ENCODE data around the gene WDR1. TPM values are rescaled to one million over a fixed set of nuclear protein-coding genes. Genes with fewer than 3 reads are reported as not detected.
"Not testable (repeated sequence)": the region's sequence is repeated elsewhere in the genome, so short reads cannot be mapped to it uniquely, and the experiment has no call there.

The WDR1 gene
- total and polyA plus RNA-seq, 4 experiments from 2014 or later = 295 to 348 (median 318) TPM

- DNase-seq = no peak
- no peak overlapping the region for H3K4me3 ChIP-seq (ENCODE audit: low read length in 2 of 2)
- no peaks in the 10 kb centered on the region for H3K4me1 Mint-ChIP-seq
- no peaks in the 10 kb centered on the region for H3K9me3 ChIP-seq (ENCODE audit: control insufficient read depth in 1 of 2, low read length in 2 of 2)
- no peaks in the 10 kb centered on the region for H3K9me3 Mint-ChIP-seq
- POLR2A ChIA-PET (ENCODE audit: partially characterized antibody) = no interaction called here
- H3K36me3 Mint-ChIP-seq = no peaks in the 10 kb centered on the region
- no peak overlapping the region for H3K27ac Mint-ChIP-seq
- H3K27me3 Mint-ChIP-seq = peaks cover 2 to 3% of the 10 kb centered on the region in 2 donors
- no peaks in the 10 kb centered on the region for H3K4me1 ChIP-seq (ENCODE audit: insufficient read depth, low read length)
- no peak overlapping the region for H3K27ac ChIP-seq (ENCODE audit: low read depth, low read length)
- CTCF ChIA-PET (ENCODE audit: partially characterized antibody) = interaction anchor here (0.8 kb wide), 1 partner anchor 24 kb away, joined by 3 read pairs; no protein-coding TSS in a partner anchor
- H3K36me3 ChIP-seq (ENCODE audit: insufficient read depth, low read length) = no peaks in the 10 kb centered on the region
- H3K4me3 Mint-ChIP-seq = no peak overlapping the region
- intact Hi-C loops (cut with micrococcal nuclease) = no loop called here
- no peaks in the 10 kb centered on the region for H3K27me3 ChIP-seq (ENCODE audit: insufficient read depth, low read length)
Observed at GRCh38 chr4:10134141-10134540, 17.5 kb upstream of the WDR1 start.

DNA sequence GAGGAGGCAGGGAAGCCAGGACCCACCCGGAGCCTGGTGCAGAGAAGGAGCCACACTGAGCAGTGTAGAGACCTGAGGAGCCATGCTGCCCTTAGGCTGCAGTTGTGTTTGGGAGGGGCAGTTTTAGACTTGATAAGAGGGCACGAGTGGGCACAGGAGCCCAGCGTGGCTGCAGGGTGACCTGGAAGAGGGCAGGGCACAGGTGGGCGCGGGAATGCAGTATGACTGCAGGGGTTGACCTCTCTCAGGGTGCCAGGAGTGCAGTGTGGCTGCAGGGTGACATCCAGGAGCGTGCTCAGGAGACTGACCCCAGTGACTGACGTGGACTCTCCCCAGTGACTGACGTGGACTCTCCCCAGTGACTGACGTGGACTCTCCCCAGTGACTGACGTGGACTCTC lies 14.6 kb upstream of the WDR1 start:
- Mint-ChIP-seq H3K36me3 (no peaks in the 10 kb centered on the region), H3K27ac (no peak overlapping the region), H3K27me3 (peaks cover 0 to 2% of the 10 kb centered on the region in 2 donors), H3K4me1 (no peaks in the 10 kb centered on the region), H3K4me3 (no peak overlapping the region), H3K9me3 (no peaks in the 10 kb centered on the region)
- Histone ChIP-seq H3K9me3 (ENCODE audit: control insufficient read depth in 1 of 2, low read length in 2 of 2) (no peaks in the 10 kb centered on the region), H3K36me3 (ENCODE audit: insufficient read depth, low read length) (no peaks in the 10 kb centered on the region), H3K4me1 (ENCODE audit: insufficient read depth, low read length) (no peaks in the 10 kb centered on the region), H3K27me3 (ENCODE audit: insufficient read depth, low read length) (no peaks in the 10 kb centered on the region), H3K27ac (ENCODE audit: low read depth, low read length) (no peak overlapping the region), H3K4me3 (ENCODE audit: low read length in 2 of 2) (no peak overlapping the region)
- ChIA-PET CTCF (ENCODE audit: partially characterized antibody) (interaction anchor here (1.5 kb wide), 1 partner anchor 13 kb away, joined by 3 read pairs; no protein-coding TSS in a partner anchor), POLR2A (ENCODE audit: partially characterized antibody) (no interaction called here)
- intact Hi-C loops (cut with micrococcal nuclease) = no loop called here
- no peak for DNase-seq

- CTCF ChIA-PET (ENCODE audit: partially characterized antibody) = interaction anchor here (1.0 to 1.5 kb wide), 2 partner anchors 11 to 12 kb away, joined by 3 read pairs; no protein-coding TSS in a partner anchor
- intact Hi-C loops (cut with micrococcal nuclease) = no loop called here
- Mint-ChIP-seq H3K9me3 (no peaks in the 10 kb centered on the region), H3K27ac (no peak overlapping the region), H3K4me3 (no peak overlapping the region), H3K27me3 (peaks cover 0 to 2% of the 10 kb centered on the region in 2 donors), H3K36me3 (no peaks in the 10 kb centered on the region), H3K4me1 (no peaks in the 10 kb centered on the region)
- no peaks in the 10 kb centered on the region for H3K4me1 ChIP-seq (ENCODE audit: insufficient read depth, low read length)
- no peak overlapping the region for H3K4me3 ChIP-seq (ENCODE audit: low read length in 2 of 2)
- H3K36me3 ChIP-seq (ENCODE audit: insufficient read depth, low read length) = no peaks in the 10 kb centered on the region
- DNase-seq = no peak
- POLR2A ChIA-PET (ENCODE audit: partially characterized antibody) = no interaction called here
- no peaks in the 10 kb centered on the region for H3K27me3 ChIP-seq (ENCODE audit: insufficient read depth, low read length)
- no peaks in the 10 kb centered on the region for H3K9me3 ChIP-seq (ENCODE audit: control insufficient read depth in 1 of 2, low read length in 2 of 2)
- no peak overlapping the region for H3K27ac ChIP-seq (ENCODE audit: low read depth, low read length)
Observed at GRCh38 chr4:10130178-10130888, 13.7 kb upstream of the WDR1 start.

GRCh38 chr4:10129196-10130177 lies 12.9 kb upstream of the WDR1 start:
- ChIA-PET POLR2A (ENCODE audit: partially characterized antibody) (interaction anchor here (0.9 kb wide), 1 partner anchor 12 kb away, joined by 3 read pairs; no protein-coding TSS in a partner anchor), CTCF (ENCODE audit: partially characterized antibody) (interaction anchor here (1.0 to 1.5 kb wide), 3 partner anchors 10 to 11 kb away, joined by 3 read pairs; no protein-coding TSS in a partner anchor)
- Histone ChIP-seq H3K4me1 (ENCODE audit: insufficient read depth, low read length) (peaks cover under 1% of the 10 kb centered on the region), H3K27me3 (ENCODE audit: insufficient read depth, low read length) (no peaks in the 10 kb centered on the region), H3K9me3 (ENCODE audit: control insufficient read depth in 1 of 2, low read length in 2 of 2) (no peaks in the 10 kb centered on the region), H3K4me3 (ENCODE audit: low read length in 2 of 2) (no peak overlapping the region), H3K27ac (ENCODE audit: low read depth, low read length) (no peak overlapping the region), H3K36me3 (ENCODE audit: insufficient read depth, low read length) (no peaks in the 10 kb centered on the region)
- intact Hi-C loops (cut with micrococcal nuclease) = no loop called here
- Mint-ChIP-seq H3K27me3 (peaks cover 0 to 2% of the 10 kb centered on the region in 2 donors), H3K27ac (no peak overlapping the region), H3K9me3 (no peaks in the 10 kb centered on the region), H3K36me3 (no peaks in the 10 kb centered on the region), H3K4me1 (peaks cover 0 to 2% (median 1%) of the 10 kb centered on the region in 4 donors), H3K4me3 (no peak overlapping the region)
- no peak for DNase-seq

DNA sequence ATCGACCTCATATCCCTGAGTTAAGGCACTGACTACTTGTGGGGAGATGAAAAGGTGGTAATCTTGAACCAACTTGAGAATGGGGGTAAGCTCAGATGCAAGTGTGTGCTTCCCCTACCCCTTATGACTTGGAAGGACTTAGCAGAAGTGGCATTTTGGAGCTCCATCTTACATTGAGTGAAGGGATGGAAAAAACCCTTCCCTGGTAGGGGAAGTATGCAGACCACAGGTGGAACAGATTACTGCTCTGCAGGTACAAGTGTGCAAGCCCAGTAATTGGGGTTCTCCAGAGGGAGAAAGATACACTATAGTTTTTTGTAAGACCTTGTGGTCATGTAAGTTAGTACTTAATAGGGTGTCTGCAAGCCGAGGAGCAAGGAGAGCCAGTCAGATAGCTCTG lies 12.2 kb upstream of the WDR1 start:
- no peak for DNase-seq
- no peaks in the 10 kb centered on the region for H3K9me3 ChIP-seq (ENCODE audit: control insufficient read depth in 1 of 2, low read length in 2 of 2)
- no peaks in the 10 kb centered on the region for H3K9me3 Mint-ChIP-seq
- H3K36me3 ChIP-seq (ENCODE audit: insufficient read depth, low read length) = no peaks in the 10 kb centered on the region
- peaks cover 0 to 2% of the 10 kb centered on the region in 2 donors for H3K27me3 Mint-ChIP-seq
- H3K27me3 ChIP-seq (ENCODE audit: insufficient read depth, low read length) = no peaks in the 10 kb centered on the region
- ChIA-PET POLR2A (ENCODE audit: partially characterized antibody) (interaction anchor here (0.9 kb wide), 1 partner anchor 12 kb away, joined by 3 read pairs; no protein-coding TSS in a partner anchor), CTCF (ENCODE audit: partially characterized antibody) (interaction anchor here (1.3 kb wide), 1 partner anchor 11 kb away, joined by 3 read pairs; no protein-coding TSS in a partner anchor)
- H3K4me1 Mint-ChIP-seq = peaks cover 4 to 9% (median 7%) of the 10 kb centered on the region in 4 donors
- intact Hi-C loops (cut with micrococcal nuclease) = no loop called here
- peaks cover 8% of the 10 kb centered on the region for H3K4me1 ChIP-seq (ENCODE audit: insufficient read depth, low read length)
- H3K36me3 Mint-ChIP-seq = no peaks in the 10 kb centered on the region
- H3K27ac Mint-ChIP-seq = no peak overlapping the region
- H3K4me3 ChIP-seq (ENCODE audit: low read length in 2 of 2) = no peak overlapping the region
- no peak overlapping the region for H3K4me3 Mint-ChIP-seq
- no peak overlapping the region for H3K27ac ChIP-seq (ENCODE audit: low read depth, low read length)

GRCh38 chr4:10127531-10127930 lies 10.9 kb upstream of the WDR1 start:
- H3K36me3 ChIP-seq (ENCODE audit: insufficient read depth, low read length); H3K4me3 ChIP-seq (ENCODE audit: low read length in 2 of 2); H3K27ac Mint-ChIP-seq; H3K27me3 ChIP-seq (ENCODE audit: insufficient read depth, low read length); H3K36me3 Mint-ChIP-seq; H3K27ac ChIP-seq (ENCODE audit: low read depth, low read length); intact Hi-C loops (cut with micrococcal nuclease); CTCF ChIA-PET (ENCODE audit: partially characterized antibody); POLR2A ChIA-PET (ENCODE audit: partially characterized antibody); DNase-seq; H3K27me3 Mint-ChIP-seq; H3K9me3 Mint-ChIP-seq; H3K9me3 ChIP-seq (ENCODE audit: control insufficient read depth in 1 of 2, low read length in 2 of 2); H3K4me3 Mint-ChIP-seq: not testable (repeated sequence)
- peaks cover 8 to 15% (median 11%) of the 10 kb centered on the region in 4 donors for H3K4me1 Mint-ChIP-seq
- H3K4me1 ChIP-seq (ENCODE audit: insufficient read depth, low read length) = peaks cover 16% of the 10 kb centered on the region

Measured in CD4-positive, alpha-beta memory T cell (primary cell).